Vagina (tissue), 2 donors: ENCODE results near the gene TBC1D14.

ENCODE experiments used
- CTCF ChIP-seq, 3 experiments: fragments of 450-650 bp in 2 of 3; fragments of 200-600 bp in 1 of 3; sonication (generic) in 1 of 3; IDR thresholded peaks; one replicate each; pipeline ENCODE4 v1.5.1; 2017 to 2019; ENCODE audit warnings: antibody characterized with exemption in 3 of 3, mild to moderate bottlenecking in 2 of 3, moderate library complexity in 2 of 3
- POLR2A ChIP-seq, 2 donors: fragments of 450-650 bp; IDR thresholded peaks; one replicate each; pipeline ENCODE4 v1.6.1; 2017; ENCODE audit warnings: antibody characterized with exemption in 2 of 2, mild to moderate bottlenecking in 2 of 2, moderate library complexity in 2 of 2
- POLR2AphosphoS5 ChIP-seq, 2 donors: sonication (generic); formaldehyde crosslinking; IDR thresholded peaks; one replicate each; pipeline ENCODE4 v1.9.0; 2017; ENCODE audit warnings: antibody characterized with exemption in 2 of 2, mild to moderate bottlenecking in 2 of 2, low read depth in 1 of 2; ENCODE audit not compliant: insufficient read depth in 1 of 2

- TF ChIP-seq POLR2AphosphoS5 (IDR thresholded peaks at IDR 0.05; ENCODE audit: insufficient read depth in 1 of 2, low read depth in 1 of 2) = no peak
- TF ChIP-seq CTCF (IDR thresholded peaks at IDR 0.05) = no peak
- no peak for TF ChIP-seq POLR2A (IDR thresholded peaks at IDR 0.05)
Observed at GRCh38 chr4:7044137-7044930, 134.7 kb downstream of the TBC1D14 start.
